B cell (primary cell): ENCODE results near the gene ASTN2. TPM values are rescaled to one million over a fixed set of nuclear protein-coding genes. Genes with fewer than 3 reads are reported as not detected.

Experiments
- ATAC-seq: fragments of 200-7000 bp; cut with Tn5 transposase; one replicate; pipeline ENCODE4 v1.10.0; 2021; ENCODE audit warnings: low read depth, mild to moderate bottlenecking, moderate number of reproducible peaks, moderate library complexity
- CTCF ChIA-PET: fragments of 350-600 bp; sonication (Branson Sonifier 250); formaldehyde crosslinking; loops from one replicate; lab custom pipeline; 2021; ENCODE audit warnings: antibody characterized with exemption, inconsistent platforms; lab: Charles Lee
- POLR2A ChIA-PET: fragments of 350-600 bp; sonication (Branson Sonifier 250); formaldehyde crosslinking; loops from one replicate; lab custom pipeline; 2021; ENCODE audit warnings: antibody characterized with exemption; lab: Charles Lee
- DNase-seq: peaks from one replicate; pipeline ENCODE4 v3.0.0; 2013
- H2AFZ ChIP-seq: 2 replicates; pipeline ENCODE4 v1.6.1; 2012; ENCODE audit warnings: mild to moderate bottlenecking, low read depth, low read length; ENCODE audit not compliant: insufficient read depth, poor library complexity, severe bottlenecking
- H3K27ac ChIP-seq, 2 donors: 1 replicate in 1 of 2; 2 replicates in 1 of 2; pipeline ENCODE4 v1.5.1; 2012 to 2013; ENCODE audit warnings: low read length in 2 of 2, mild to moderate bottlenecking in 2 of 2, moderate library complexity in 1 of 2
- H3K27me3 ChIP-seq, 4 experiments: fragments of 200-600 bp in 1 of 4; sonication (generic) in 1 of 4; replicated peaks in 1 of 4; 1 replicate in 2 of 4; 2 replicates in 2 of 4; pipeline versions ENCODE4 v1.6.1 to v1.7.0; 2013 to 2016; ENCODE audit warnings: low read length in 3 of 4, mild to moderate bottlenecking in 2 of 4, mixed read lengths in 1 of 4, moderate library complexity in 1 of 4; ENCODE audit not compliant: insufficient read depth in 4 of 4, control insufficient read depth in 3 of 4; ENCODE audit errors: control extremely low read depth in 1 of 4
- H3K36me3 ChIP-seq, 2 experiments: replicated peaks in 1 of 2; 1 replicate in 1 of 2; 2 replicates in 1 of 2; pipeline versions ENCODE4 v1.6.1 to v1.7.1; 2013; ENCODE audit warnings: low read length in 1 of 2; ENCODE audit not compliant: insufficient read depth in 2 of 2, control insufficient read depth in 1 of 2; ENCODE audit errors: control extremely low read depth in 1 of 2, extremely low read depth in 1 of 2
- H3K4me1 ChIP-seq, 2 donors: fragments of 200-600 bp in 1 of 2; sonication (generic) in 1 of 2; 1 replicate in 1 of 2; 2 replicates in 1 of 2; pipeline versions ENCODE4 v1.5.1 to v1.6.1; 2013 to 2017; ENCODE audit warnings: low read length in 2 of 2; ENCODE audit not compliant: control insufficient read depth in 2 of 2, insufficient read depth in 2 of 2
- H3K4me2 ChIP-seq: replicated peaks from 2 replicates; pipeline ENCODE3; 2012; ENCODE audit warnings: mild to moderate bottlenecking, low read depth, low read length; ENCODE audit not compliant: poor library complexity, severe bottlenecking
- H3K4me3 ChIP-seq, 5 experiments: fragments of 200-600 bp in 1 of 5; sonication (generic) in 1 of 5; 1 replicate in 3 of 5; 2 replicates in 2 of 5; pipeline versions ENCODE4 v1.5.1 to v1.7.0; 2011 to 2016; ENCODE audit warnings: low read length in 4 of 5, mild to moderate bottlenecking in 4 of 5, low read depth in 2 of 5, control low read depth in 1 of 5, moderate library complexity in 1 of 5; ENCODE audit not compliant: insufficient read depth in 1 of 5; ENCODE audit errors: control extremely low read depth in 1 of 5, extremely low read depth in 1 of 5
- H3K79me2 ChIP-seq: fragments of 200-600 bp; sonication (generic); one replicate; pipeline ENCODE4 v1.6.0; 2016; ENCODE audit warnings: low read length; ENCODE audit not compliant: control insufficient read depth, insufficient read depth
- H3K9ac ChIP-seq: fragments of 200-600 bp; sonication (generic); 2 replicates; pipeline ENCODE4 v1.6.1; 2017; ENCODE audit warnings: mild to moderate bottlenecking, low read length, moderate library complexity
- H3K9me3 ChIP-seq, 3 donors: one replicate each; pipeline versions ENCODE4 v1.6.1 to v1.7.1; 2013; ENCODE audit warnings: low read length in 2 of 3; ENCODE audit not compliant: control insufficient read depth in 2 of 3, insufficient read depth in 1 of 3; ENCODE audit errors: control extremely low read depth in 1 of 3
- H4K20me1 ChIP-seq: 2 replicates; pipeline ENCODE4 v1.6.0; 2012; ENCODE audit warnings: mild to moderate bottlenecking, low read length; ENCODE audit not compliant: insufficient read depth, control insufficient read depth, poor library complexity, severe bottlenecking
- H3K27ac Mint-ChIP-seq: one replicate; pipeline ENCODE4 v1.8.0; 2021; ENCODE audit warnings: mixed read lengths
- H3K27me3 Mint-ChIP-seq: one replicate; pipeline ENCODE4 v1.8.0; 2021; ENCODE audit warnings: mixed read lengths
- H3K4me1 Mint-ChIP-seq: one replicate; pipeline ENCODE4 v1.8.0; 2021; ENCODE audit warnings: mixed read lengths
- H3K4me3 Mint-ChIP-seq: one replicate; pipeline ENCODE4 v1.8.0; 2021; ENCODE audit warnings: mixed read lengths
- H3K9me3 Mint-ChIP-seq: one replicate; pipeline ENCODE4 v1.8.0; 2022; ENCODE audit warnings: mixed read lengths; ENCODE audit not compliant: insufficient read depth
- CTCF ChIP-seq: fragments of 200-600 bp; IDR thresholded peaks from one replicate; pipeline ENCODE4 v1.8.0; 2022; ENCODE audit warnings: antibody characterized with exemption, mild to moderate bottlenecking
- EZH2 ChIP-seq: IDR thresholded peaks from 2 replicates; pipeline ENCODE4 v1.6.1; 2012; ENCODE audit warnings: borderline replicate concordance, low read depth, mild to moderate bottlenecking, moderate library complexity, low read length; ENCODE audit not compliant: insufficient read depth, poor library complexity, severe bottlenecking
- WGBS: methylation state at CpG from one replicate; pipeline ENCODE4 v1.1.5; 2013; ENCODE audit warnings: missing lambda C conversion rate; ENCODE audit not compliant: insufficient coverage; 5-methylcytosine and 5-hydroxymethylcytosine counted together
- intact Hi-C: fragments of 100-400 bp; cut with micrococcal nuclease; formaldehyde crosslinking; loops from one replicate; pipeline ENCODE4 v1.10.0; 2022
- polyA plus RNA-seq: library from polyadenylated mRNA; depleted of rRNA; stranded (reverse); fragments of >200 nt; gene quantifications from 2 replicates; pipeline ENCODE4 v1.2.3, GENCODE V29; 2012
- total RNA-seq, 2 donors: library from RNA; stranded (reverse); fragments of 120-200 nt in 1 of 2; gene quantifications; 1 replicate in 1 of 2; 2 replicates in 1 of 2; pipeline versions ENCODE4 v1.2.3 to v1.2.4, GENCODE V29; 2013 to 2022

ASTN2 gene
- total and polyA plus RNA-seq, 2 donors (not counting 1 experiment from before 2014, with no cell fraction given), result 1.2 to 3.6 TPM

- Histone ChIP-seq H3K4me2 (no peak overlapping the region), H3K36me3 (no peaks in the 10 kb centered on the region), H3K27ac (no peak overlapping the region), H3K4me3 (no peak overlapping the region), H3K4me1 (no peaks in the 10 kb centered on the region), H3K79me2 (no peaks in the 10 kb centered on the region), H3K9me3 (peaks cover 0 to 3% (median 0%) of the 10 kb centered on the region in 3 donors), H3K9ac (no peak overlapping the region), H3K27me3 (no peaks in the 10 kb centered on the region), H2AFZ (no peak overlapping the region), H4K20me1 (no peaks in the 10 kb centered on the region)
- no peak for DNase-seq
- intact Hi-C loops, result no loop called here
- peaks cover 5% of the 10 kb centered on the region for H3K9me3 Mint-ChIP-seq
- no peaks in the 10 kb centered on the region for H3K4me1 Mint-ChIP-seq
- WGBS, result 85% methylated on average over 3 of the region's 3 CpGs
- peaks cover 3% of the 10 kb centered on the region for H3K27me3 Mint-ChIP-seq
- ChIA-PET POLR2A (no interaction called here), CTCF (no interaction called here)
- H3K4me3 Mint-ChIP-seq, result no peak overlapping the region
- H3K27ac Mint-ChIP-seq, result no peak overlapping the region
- TF ChIP-seq EZH2 (no peak), CTCF (no peak)
- ATAC-seq, result no peak
These were observed 510.7 kb downstream of the ASTN2 start for GRCh38 chr9:116904165-116904564.

- Mint-ChIP-seq H3K4me3 (no peak overlapping the region), H3K4me1 (no peaks in the 10 kb centered on the region), H3K27ac (no peak overlapping the region), H3K9me3 (peaks cover 5% of the 10 kb centered on the region), H3K27me3 (no peaks in the 10 kb centered on the region)
- WGBS, result no CpG with 5 or more reads among the region's 1 CpG
- TF ChIP-seq EZH2 (no peak), CTCF (no peak)
- H3K79me2 ChIP-seq, result no peaks in the 10 kb centered on the region
- DNase-seq, result no peak
- H3K27me3 ChIP-seq, result no peaks in the 10 kb centered on the region
- peaks cover 0 to 3% (median 0%) of the 10 kb centered on the region in 3 donors for H3K9me3 ChIP-seq
- H3K4me3 ChIP-seq, result no peak overlapping the region
- no peak overlapping the region for H3K4me2 ChIP-seq
- ChIA-PET POLR2A (no interaction called here), CTCF (no interaction called here)
- intact Hi-C loops, result no loop called here
- no peaks in the 10 kb centered on the region for H3K36me3 ChIP-seq
- H3K4me1 ChIP-seq, result no peaks in the 10 kb centered on the region
- H3K27ac ChIP-seq, result no peak overlapping the region
- no peak overlapping the region for H2AFZ ChIP-seq
- no peak for ATAC-seq
- no peaks in the 10 kb centered on the region for H4K20me1 ChIP-seq
- H3K9ac ChIP-seq, result no peak overlapping the region
These were observed 513.6 kb downstream of the ASTN2 start for GRCh38 chr9:116901260-116901659.
